HG03342 (cell line): ENCODE results near the gene TSPAN4.
A peak's percentile ranks its signal among the peaks of the same experiment; 100 is the strongest.

ENCODE experiments used
- ATAC-seq: cut with Tn5 transposase; IDR thresholded peaks from one replicate; pipeline ENCODE4 v1.9.1; 2021; ENCODE audit warnings: mild to moderate bottlenecking, moderate library complexity; ENCODE audit not compliant: unreplicated experiment

The TSPAN4 gene

GRCh38 chr11:821512-822371, 20.9 kb upstream of the TSPAN4 start:
- no peak for ATAC-seq

- no peak for ATAC-seq
Observed at GRCh38 chr11:823441-824291, 19.0 kb upstream of the TSPAN4 start.

- no peak for ATAC-seq
Observed at GRCh38 chr11:824292-824880, 18.3 kb upstream of the TSPAN4 start.

GRCh38 chr11:824942-825341, 17.7 kb upstream of the TSPAN4 start:
- ATAC-seq: no peak

GRCh38 chr11:825366-826226, 17.1 kb upstream of the TSPAN4 start:
- ATAC-seq: no peak

GRCh38 chr11:826227-826621, 16.4 kb upstream of the TSPAN4 start:
- no peak for ATAC-seq

- ATAC-seq: peak; percentile 14
Observed at GRCh38 chr11:826836-827145, 15.9 kb upstream of the TSPAN4 start.

GRCh38 chr11:827146-827896, 15.3 kb upstream of the TSPAN4 start:
- ATAC-seq: peak; percentile 39

- no peak for ATAC-seq
Observed at GRCh38 chr11:827897-828192, 14.8 kb upstream of the TSPAN4 start, which contains the start of gene CRACR2B. Gene CRACR2B (plus strand): TSS chr11:827919. CDS start chr11:828608, 689 bp downstream.

- ATAC-seq: no peak
Observed at GRCh38 chr11:828506-829175, 14.0 kb upstream of the TSPAN4 start.

GRCh38 chr11:829176-829846, 13.3 kb upstream of the TSPAN4 start:
- ATAC-seq: no peak

GRCh38 chr11:829847-830294, 12.8 kb upstream of the TSPAN4 start:
- ATAC-seq: no peak

- ATAC-seq: no peak
Observed at GRCh38 chr11:830295-831117, 12.1 kb upstream of the TSPAN4 start.

- no peak for ATAC-seq
Observed at GRCh38 chr11:831118-831864, 11.4 kb upstream of the TSPAN4 start.

GRCh38 chr11:831961-832528, 10.6 kb upstream of the TSPAN4 start:
- no peak for ATAC-seq

- ATAC-seq: peak; percentile 28
Observed at GRCh38 chr11:832529-833113, 10.0 kb upstream of the TSPAN4 start, which contains the start of gene CD151. Gene CD151 (plus strand): TSS chr11:832952. CDS start chr11:836070, 3,118 bp downstream.
